HCT116 (cell line): Measurements from ENCODE around the gene CAMK2N1. TPM values are rescaled to one million over a fixed set of nuclear protein-coding genes. Genes with fewer than 3 reads are reported as not detected.

Source experiments
- CBX3 ChIP-seq: IDR thresholded peaks from 2 replicates; pipeline ENCODE4 v1.6.1; 2012; ENCODE audit warnings: low read depth
- CEBPB ChIP-seq: IDR thresholded peaks from 2 replicates; pipeline ENCODE4 v1.6.1; 2012; ENCODE audit warnings: low read depth
- FOSL1 ChIP-seq: IDR thresholded peaks from 2 replicates; pipeline ENCODE4 v1.6.1; 2012; ENCODE audit warnings: low read depth
- SP1 ChIP-seq: IDR thresholded peaks from 2 replicates; pipeline ENCODE4 v1.6.1; 2012; ENCODE audit warnings: low read depth
- ZFX ChIP-seq: fragments of 450-650 bp; IDR thresholded peaks from 2 replicates; pipeline ENCODE4 v1.6.1; 2017
- total RNA-seq: library from RNA; stranded (reverse); gene quantifications from one replicate; pipeline ENCODE4 v1.2.1, GENCODE V29; 2021; ENCODE audit not compliant: unreplicated experiment
- TF ChIP-seq, protein P1 (sequence below), 3 experiments: fragments of 200-600 bp in 1 of 3; sonication (generic) in 1 of 3; IDR thresholded peaks in 2 of 3; conservative IDR thresholded peaks in 1 of 3; 2 replicates each; pipeline ENCODE4 v1.5.1; 2012 to 2017; ENCODE audit warnings: low read depth in 2 of 3, low read length in 2 of 3, antibody characterized with exemption in 1 of 3, borderline replicate concordance in 1 of 3, control low read depth in 1 of 3, mild to moderate bottlenecking in 1 of 3, mixed read lengths in 1 of 3, mixed run types in 1 of 3, moderate library complexity in 1 of 3; ENCODE audit not compliant: insufficient read depth in 1 of 3
- TF ChIP-seq, protein P2 (sequence below): IDR thresholded peaks from 2 replicates; pipeline ENCODE4 v1.6.1; 2012
- TF ChIP-seq, protein P3 (sequence below): IDR thresholded peaks from 2 replicates; pipeline ENCODE4 v1.6.1; 2012; ENCODE audit warnings: low read depth

CAMK2N1 gene
- total RNA-seq, 1 experiment from 2014 or later = 20.5 TPM

DNA sequence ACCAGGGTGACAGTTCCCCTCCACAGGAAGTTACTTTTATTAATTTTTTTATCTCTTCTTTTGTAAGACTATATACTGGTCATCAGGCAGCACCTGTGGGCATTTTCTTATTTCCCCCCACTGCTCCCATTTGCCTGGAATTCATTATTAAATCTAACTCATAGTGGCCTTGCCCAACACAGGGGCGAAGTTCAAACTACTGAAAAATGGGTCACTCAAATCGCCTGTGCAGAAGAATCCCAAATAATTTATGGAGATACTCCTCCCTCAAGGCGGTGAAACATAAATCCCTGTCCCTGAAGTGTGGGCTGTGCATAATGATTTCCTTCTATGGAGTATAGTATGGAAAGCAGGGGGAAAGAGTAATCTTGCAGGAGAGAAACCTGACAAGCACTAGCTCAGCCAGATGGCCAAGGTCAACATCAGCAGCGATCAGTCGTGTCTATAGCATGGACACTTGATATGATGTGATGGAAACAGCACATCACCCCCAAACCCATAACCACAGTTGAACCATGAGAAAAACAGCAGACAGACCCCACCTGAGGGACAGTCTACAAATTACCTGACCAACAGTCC, 7.9 kb downstream of the CAMK2N1 start (continued):
- TF ChIP-seq, protein P1, sequence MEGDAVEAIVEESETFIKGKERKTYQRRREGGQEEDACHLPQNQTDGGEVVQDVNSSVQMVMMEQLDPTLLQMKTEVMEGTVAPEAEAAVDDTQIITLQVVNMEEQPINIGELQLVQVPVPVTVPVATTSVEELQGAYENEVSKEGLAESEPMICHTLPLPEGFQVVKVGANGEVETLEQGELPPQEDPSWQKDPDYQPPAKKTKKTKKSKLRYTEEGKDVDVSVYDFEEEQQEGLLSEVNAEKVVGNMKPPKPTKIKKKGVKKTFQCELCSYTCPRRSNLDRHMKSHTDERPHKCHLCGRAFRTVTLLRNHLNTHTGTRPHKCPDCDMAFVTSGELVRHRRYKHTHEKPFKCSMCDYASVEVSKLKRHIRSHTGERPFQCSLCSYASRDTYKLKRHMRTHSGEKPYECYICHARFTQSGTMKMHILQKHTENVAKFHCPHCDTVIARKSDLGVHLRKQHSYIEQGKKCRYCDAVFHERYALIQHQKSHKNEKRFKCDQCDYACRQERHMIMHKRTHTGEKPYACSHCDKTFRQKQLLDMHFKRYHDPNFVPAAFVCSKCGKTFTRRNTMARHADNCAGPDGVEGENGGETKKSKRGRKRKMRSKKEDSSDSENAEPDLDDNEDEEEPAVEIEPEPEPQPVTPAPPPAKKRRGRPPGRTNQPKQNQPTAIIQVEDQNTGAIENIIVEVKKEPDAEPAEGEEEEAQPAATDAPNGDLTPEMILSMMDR (IDR thresholded peaks at IDR 0.05 in 2 of 3, conservative IDR thresholded peaks at IDR 0.05 in 1 of 3; ENCODE audit: borderline replicate concordance in 1 of 3, insufficient read depth in 1 of 3, low read depth in 2 of 3, low read length in 2 of 3) = no peak
- TF ChIP-seq, protein P2, sequence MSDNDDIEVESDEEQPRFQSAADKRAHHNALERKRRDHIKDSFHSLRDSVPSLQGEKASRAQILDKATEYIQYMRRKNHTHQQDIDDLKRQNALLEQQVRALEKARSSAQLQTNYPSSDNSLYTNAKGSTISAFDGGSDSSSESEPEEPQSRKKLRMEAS = no peak
- TF ChIP-seq ZFX (no peak), CBX3 (no peak), CEBPB (no peak), SP1 (no peak), FOSL1 (no peak)
- TF ChIP-seq, protein P3, sequence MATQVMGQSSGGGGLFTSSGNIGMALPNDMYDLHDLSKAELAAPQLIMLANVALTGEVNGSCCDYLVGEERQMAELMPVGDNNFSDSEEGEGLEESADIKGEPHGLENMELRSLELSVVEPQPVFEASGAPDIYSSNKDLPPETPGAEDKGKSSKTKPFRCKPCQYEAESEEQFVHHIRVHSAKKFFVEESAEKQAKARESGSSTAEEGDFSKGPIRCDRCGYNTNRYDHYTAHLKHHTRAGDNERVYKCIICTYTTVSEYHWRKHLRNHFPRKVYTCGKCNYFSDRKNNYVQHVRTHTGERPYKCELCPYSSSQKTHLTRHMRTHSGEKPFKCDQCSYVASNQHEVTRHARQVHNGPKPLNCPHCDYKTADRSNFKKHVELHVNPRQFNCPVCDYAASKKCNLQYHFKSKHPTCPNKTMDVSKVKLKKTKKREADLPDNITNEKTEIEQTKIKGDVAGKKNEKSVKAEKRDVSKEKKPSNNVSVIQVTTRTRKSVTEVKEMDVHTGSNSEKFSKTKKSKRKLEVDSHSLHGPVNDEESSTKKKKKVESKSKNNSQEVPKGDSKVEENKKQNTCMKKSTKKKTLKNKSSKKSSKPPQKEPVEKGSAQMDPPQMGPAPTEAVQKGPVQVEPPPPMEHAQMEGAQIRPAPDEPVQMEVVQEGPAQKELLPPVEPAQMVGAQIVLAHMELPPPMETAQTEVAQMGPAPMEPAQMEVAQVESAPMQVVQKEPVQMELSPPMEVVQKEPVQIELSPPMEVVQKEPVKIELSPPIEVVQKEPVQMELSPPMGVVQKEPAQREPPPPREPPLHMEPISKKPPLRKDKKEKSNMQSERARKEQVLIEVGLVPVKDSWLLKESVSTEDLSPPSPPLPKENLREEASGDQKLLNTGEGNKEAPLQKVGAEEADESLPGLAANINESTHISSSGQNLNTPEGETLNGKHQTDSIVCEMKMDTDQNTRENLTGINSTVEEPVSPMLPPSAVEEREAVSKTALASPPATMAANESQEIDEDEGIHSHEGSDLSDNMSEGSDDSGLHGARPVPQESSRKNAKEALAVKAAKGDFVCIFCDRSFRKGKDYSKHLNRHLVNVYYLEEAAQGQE = no peak
- TF ChIP-seq, all 23 proteins: peak for 0
